Measurements from ENCODE around the gene CDH5. TPM values are rescaled to one million over a fixed set of nuclear protein-coding genes. Genes with fewer than 3 reads are reported as not detected.
A peak's percentile ranks its signal among the peaks of the same experiment; 100 is the strongest.
"Not testable (repeated sequence)": the region's sequence is repeated elsewhere in the genome, so short reads cannot be mapped to it uniquely, and the experiment has no call there.

Gene CDH5
- total RNA-seq, 2 donors from 2014 or later: not detected

DNA sequence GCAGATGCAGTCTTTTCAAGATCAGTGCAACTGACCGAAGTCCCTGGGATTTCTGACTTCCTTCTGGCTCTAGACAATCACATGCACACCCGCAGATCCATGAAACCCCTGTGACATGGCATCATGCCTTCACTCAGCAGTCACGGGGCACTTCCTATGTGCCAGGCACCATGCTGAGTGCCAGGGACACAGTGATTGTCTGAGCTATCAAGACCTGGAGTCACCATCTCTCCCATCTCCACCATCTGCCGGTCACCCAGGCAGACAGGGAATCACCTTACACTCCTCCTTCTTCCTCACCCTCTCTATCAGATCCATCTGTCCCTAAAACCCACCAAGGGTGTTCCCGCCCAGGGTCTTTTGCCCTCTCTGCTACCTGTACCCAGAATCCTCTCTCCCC is 65.9 kb downstream of the CDH5 start:
- ATAC-seq (no peak), DNase-seq (ENCODE audit: low spot score in 2 of 2) (no peak)
- no peak overlapping the region for H3K27ac Mint-ChIP-seq
- no peaks in the 10 kb centered on the region for H3K9me3 Mint-ChIP-seq
- H3K36me3 Mint-ChIP-seq: no peaks in the 10 kb centered on the region

GRCh38 chr16:66434619-66435430 is 68.3 kb downstream of the CDH5 start:
- ATAC-seq (no peak), DNase-seq (ENCODE audit: low spot score in 2 of 2) (no peak)
- Mint-ChIP-seq H3K27ac (no peak overlapping the region), H3K36me3 (no peaks in the 10 kb centered on the region), H3K9me3 (no peaks in the 10 kb centered on the region)

DNA sequence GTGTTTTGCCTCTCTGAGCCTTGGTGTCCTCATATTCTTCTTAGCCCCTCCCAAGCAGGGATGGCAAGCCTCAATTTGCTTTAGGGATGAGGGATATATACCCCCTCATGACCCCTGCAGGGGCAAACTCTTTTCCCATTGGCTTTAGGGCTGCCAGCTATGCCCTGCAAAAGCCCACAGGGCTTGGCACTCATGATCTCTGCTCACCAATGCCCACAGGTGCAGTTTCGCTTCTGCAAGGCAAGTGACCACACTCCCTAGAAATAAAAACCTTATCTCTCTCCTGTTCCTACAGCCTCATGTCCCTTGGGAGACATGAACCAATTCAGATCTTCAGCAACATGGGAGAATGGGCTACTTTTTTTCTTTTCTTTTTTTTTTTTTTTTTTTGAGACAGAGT is 69.4 kb downstream of the CDH5 start:
- Mint-ChIP-seq H3K36me3 (no peaks in the 10 kb centered on the region), H3K9me3 (no peaks in the 10 kb centered on the region), H3K27ac (no peak overlapping the region)
- ATAC-seq: no peak
- DNase-seq (ENCODE audit: low spot score in 2 of 2): no peak

DNA sequence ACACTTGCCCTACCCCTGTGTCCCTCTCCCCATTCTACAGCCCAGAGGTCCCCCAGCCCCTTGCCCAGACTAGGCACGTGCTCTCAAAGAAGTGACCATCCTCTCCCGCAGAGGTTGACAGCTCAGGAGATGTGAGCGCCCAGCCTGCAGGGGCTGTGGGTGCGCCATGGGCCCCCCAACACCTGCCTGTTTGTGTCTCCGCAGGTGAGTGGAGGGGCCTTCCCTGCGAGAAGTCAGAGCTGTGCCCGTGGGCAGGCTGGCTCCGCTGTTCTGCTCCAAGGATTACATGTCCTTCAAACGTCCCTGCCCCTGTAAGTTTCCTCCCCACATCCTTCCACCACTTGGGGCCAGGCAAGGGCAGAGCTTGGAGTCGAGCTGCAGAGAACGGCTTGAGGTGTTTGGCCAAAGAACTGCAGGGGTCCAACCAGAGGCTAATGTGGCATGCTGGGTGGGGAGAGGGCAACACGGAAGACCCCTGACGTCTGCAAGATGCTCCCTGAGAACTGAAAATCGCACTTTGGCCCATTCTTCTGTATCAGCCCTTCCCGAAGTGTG is 71.0 kb downstream of the CDH5 start:
- ATAC-seq (no peak), DNase-seq (ENCODE audit: low spot score in 2 of 2) (no peak)
- Mint-ChIP-seq H3K9me3 (no peaks in the 10 kb centered on the region), H3K27ac (no peak overlapping the region), H3K36me3 (no peaks in the 10 kb centered on the region)

DNA sequence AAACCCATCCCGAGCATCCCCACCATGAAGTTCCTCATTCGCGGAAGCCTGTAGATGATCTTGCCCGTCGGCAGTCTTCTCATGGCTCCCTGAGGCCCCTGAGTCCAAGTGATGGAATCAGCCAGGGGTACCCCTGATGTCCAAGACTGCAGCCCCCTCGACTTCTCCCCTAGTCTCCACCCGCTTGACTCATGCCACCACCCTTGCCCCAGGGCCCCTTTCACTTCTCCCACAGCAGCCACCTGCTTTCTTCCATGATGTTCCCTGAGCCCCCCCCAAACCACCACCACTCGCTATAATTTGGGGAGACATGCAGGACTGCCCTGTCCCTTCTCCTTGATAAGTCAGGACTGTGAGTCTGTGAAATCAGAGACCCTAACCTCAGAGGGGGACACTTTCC is 72.0 kb downstream of the CDH5 start:
- peak overlapping the region in 1 of 2 donors; percentile 65 for H3K27ac Mint-ChIP-seq
- H3K9me3 Mint-ChIP-seq: no peaks in the 10 kb centered on the region
- H3K36me3 Mint-ChIP-seq: no peaks in the 10 kb centered on the region
- no peak for DNase-seq (ENCODE audit: low spot score in 2 of 2)
- no peak for ATAC-seq

- DNase-seq (ENCODE audit: low spot score in 2 of 2) (no peak), ATAC-seq (no peak)
- H3K9me3 Mint-ChIP-seq: no peaks in the 10 kb centered on the region
- no peaks in the 10 kb centered on the region for H3K36me3 Mint-ChIP-seq
- H3K27ac Mint-ChIP-seq: no peak overlapping the region
Observed at GRCh38 chr16:66439051-66439730, 72.7 kb downstream of the CDH5 start.

DNA sequence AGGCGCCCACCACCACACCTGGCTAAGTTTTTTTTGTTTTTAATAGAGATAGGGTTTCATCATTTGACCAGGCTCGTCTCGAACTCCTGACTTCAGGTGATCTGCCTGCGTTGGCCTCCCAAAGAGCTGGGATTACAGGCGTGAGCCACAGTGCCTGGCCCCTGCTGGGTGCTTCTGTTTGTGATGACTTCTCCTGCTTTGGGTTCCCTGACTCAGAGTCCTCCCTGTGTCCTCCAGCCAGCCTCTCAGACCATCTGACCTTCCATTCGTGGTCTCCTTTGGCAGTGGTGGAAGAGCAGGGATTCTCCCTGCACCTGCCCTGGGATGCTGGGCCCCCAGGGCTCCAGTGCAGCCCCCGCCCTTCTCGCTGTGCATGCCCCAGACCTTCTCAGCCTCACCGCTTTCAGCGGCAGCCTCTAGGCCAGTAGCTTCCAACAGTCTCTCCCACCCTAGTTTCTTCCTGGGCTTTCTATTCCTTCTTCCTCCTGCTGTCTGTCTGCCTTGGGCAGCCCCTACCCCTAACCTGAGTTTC is 73.8 kb downstream of the CDH5 start:
- H3K36me3 Mint-ChIP-seq: no peaks in the 10 kb centered on the region
- ATAC-seq: no peak
- no peak for DNase-seq (ENCODE audit: low spot score in 2 of 2)
- no peaks in the 10 kb centered on the region for H3K9me3 Mint-ChIP-seq
- no peak overlapping the region for H3K27ac Mint-ChIP-seq

- Mint-ChIP-seq H3K27ac (no peak overlapping the region), H3K36me3 (no peaks in the 10 kb centered on the region), H3K9me3 (no peaks in the 10 kb centered on the region)
- DNase-seq (ENCODE audit: low spot score in 2 of 2): no peak
- no peak for ATAC-seq
Observed at GRCh38 chr16:66440970-66441369, 74.5 kb downstream of the CDH5 start.

DNA sequence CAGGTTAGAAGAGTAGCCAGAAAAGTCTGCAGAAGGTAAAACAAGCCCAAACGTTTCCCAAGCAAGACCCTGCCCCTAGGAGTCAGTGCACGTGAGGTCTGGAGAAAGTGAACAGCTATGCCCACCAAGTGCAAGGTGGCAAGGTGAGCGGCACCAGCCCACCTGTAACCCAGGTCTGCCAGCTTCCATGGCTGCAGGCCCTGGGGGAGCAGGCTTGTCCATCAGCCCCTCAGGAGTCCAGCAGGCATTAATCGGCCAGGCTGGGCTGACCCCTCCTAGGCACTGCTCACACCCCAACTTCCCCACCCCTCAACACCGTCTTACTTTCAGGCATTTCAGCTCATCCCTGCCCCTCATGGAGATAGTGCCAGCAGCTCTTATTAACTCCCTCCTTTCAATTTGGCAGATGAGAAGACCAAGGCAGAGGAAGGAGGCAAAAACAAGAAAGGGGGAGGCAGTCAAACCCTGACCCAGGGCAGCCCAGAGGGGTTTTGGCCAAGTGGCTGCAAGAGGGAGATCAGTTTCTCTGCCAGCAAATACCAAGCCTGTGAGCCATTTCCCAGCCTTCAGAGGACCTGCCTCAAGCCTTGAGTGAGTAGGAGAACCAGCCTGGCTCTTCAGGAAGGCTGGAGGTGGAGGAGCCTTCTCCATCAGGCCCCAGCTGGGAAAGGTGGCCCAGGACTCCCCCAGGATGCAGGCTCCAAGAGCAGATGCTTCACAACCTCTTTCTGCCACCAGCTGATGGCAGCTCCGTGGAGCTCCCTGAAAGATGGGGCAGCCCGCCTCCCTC is 75.3 kb downstream of the CDH5 start:
- ATAC-seq (no peak), DNase-seq (ENCODE audit: low spot score in 2 of 2) (no peak)
- Mint-ChIP-seq H3K27ac (no peak overlapping the region), H3K36me3 (no peaks in the 10 kb centered on the region), H3K9me3 (no peaks in the 10 kb centered on the region)

- Mint-ChIP-seq H3K27ac (no peak overlapping the region), H3K9me3 (no peaks in the 10 kb centered on the region), H3K36me3 (no peaks in the 10 kb centered on the region)
- no peak for ATAC-seq
- no peak for DNase-seq (ENCODE audit: low spot score in 2 of 2)
Observed at GRCh38 chr16:66442502-66443268, 76.2 kb downstream of the CDH5 start.

DNA sequence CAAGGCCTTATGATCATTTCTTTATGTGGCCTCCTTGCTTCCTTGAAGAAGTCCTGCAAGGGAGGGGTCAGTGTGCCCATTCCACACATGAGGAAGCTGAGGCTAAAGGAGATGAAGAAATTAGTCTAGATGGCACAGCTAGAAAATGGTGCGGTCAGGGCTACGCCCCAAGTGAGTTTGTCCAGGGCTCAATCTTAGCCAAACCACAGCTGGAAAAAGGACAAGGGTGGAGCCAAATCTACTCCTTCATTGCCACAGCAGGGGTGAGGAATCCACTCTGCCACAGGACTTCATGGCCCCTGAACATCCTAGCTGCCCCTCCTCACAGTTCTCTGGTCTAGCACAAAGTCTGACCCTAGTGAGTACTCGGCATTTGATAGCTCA is 76.8 kb downstream of the CDH5 start:
- Mint-ChIP-seq H3K9me3 (no peaks in the 10 kb centered on the region), H3K27ac (no peak overlapping the region), H3K36me3 (no peaks in the 10 kb centered on the region)
- ATAC-seq (no peak), DNase-seq (ENCODE audit: low spot score in 2 of 2) (no peak)

- no peaks in the 10 kb centered on the region for H3K36me3 Mint-ChIP-seq
- H3K27ac Mint-ChIP-seq: no peak overlapping the region
- no peaks in the 10 kb centered on the region for H3K9me3 Mint-ChIP-seq
- DNase-seq (ENCODE audit: low spot score in 2 of 2): no peak
- ATAC-seq: no peak
Observed at GRCh38 chr16:66444049-66444481, 77.6 kb downstream of the CDH5 start.

- ATAC-seq: no peak
- Mint-ChIP-seq H3K9me3 (no peaks in the 10 kb centered on the region), H3K27ac (peak overlapping the region in 1 of 2 donors; percentile 4), H3K36me3 (no peaks in the 10 kb centered on the region)
- DNase-seq (ENCODE audit: low spot score in 2 of 2): no peak
Observed at GRCh38 chr16:66446737-66447136, 80.2 kb downstream of the CDH5 start.

DNA sequence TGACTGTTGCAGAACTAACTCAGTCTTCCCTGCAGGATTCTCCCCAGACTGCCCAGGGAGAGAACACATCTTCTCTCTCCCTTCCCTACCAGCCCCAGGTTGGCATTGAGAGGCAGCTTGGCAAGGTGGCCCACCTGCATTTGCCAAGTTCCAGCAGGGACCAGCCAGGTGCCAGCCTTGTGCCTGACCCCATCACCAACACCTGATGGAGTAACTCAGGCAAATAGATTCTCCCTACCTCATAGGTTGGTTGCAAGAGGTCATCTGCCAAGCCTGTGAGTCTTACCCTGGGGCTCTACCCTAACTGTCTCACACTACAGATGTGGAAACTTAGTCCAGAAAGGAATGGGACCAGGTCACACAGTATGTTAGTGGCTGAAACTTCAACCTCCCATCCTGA is 81.0 kb downstream of the CDH5 start:
- DNase-seq (ENCODE audit: low spot score in 2 of 2) (no peak), ATAC-seq (no peak)
- Mint-ChIP-seq H3K36me3 (no peaks in the 10 kb centered on the region), H3K27ac (peak overlapping the region in 1 of 2 donors; percentile 34), H3K9me3 (no peaks in the 10 kb centered on the region)

DNA sequence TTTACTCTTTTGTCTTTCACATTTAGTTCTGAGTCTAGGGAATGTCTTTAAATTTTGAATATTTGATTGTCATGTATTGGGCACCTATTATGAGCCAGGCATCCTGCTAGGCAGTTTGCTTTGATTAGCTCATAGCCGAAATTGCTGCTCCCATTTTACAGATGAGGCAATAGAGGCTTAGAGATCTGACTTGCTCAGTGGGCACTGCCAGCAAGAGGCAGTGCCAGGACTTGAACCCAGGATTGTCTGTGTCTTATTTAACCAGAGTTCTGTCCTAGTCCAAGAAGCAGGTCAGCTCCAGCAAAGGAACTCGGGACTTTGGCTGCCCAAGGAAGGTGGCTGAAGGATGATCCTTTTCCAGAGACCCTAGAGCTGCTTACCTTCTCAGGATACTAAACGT is 85.1 kb downstream of the CDH5 start:
- DNase-seq (ENCODE audit: low spot score in 2 of 2): no peak
- Mint-ChIP-seq H3K27ac (no peak overlapping the region), H3K9me3 (no peaks in the 10 kb centered on the region), H3K36me3 (no peaks in the 10 kb centered on the region)
- ATAC-seq: no peak

DNA sequence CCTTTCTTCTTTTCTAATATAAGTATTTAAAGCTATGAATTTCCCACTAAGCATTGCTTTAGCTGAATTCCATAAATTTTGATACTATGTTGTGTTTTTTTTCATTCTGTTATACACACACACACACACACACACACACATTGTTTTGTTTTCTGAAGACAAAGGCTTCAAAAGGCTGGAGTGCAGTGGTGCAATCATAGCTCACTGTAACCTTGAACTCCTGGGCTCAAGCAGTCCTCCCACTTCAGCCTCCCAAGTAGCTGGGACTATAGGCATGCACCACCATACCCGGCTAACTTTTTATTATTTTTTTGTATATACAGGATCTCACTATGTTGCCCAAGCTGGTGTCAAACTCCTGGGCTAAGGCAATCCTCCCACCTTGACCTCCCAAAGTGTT is 86.7 kb downstream of the CDH5 start:
- ATAC-seq; DNase-seq (ENCODE audit: low spot score in 2 of 2); H3K27ac Mint-ChIP-seq; H3K36me3 Mint-ChIP-seq; H3K9me3 Mint-ChIP-seq: not testable (repeated sequence)
